HG03457 (cell line): ENCODE results near the gene YEATS2.

Experiments
- ATAC-seq: cut with Tn5 transposase; IDR thresholded peaks from one replicate; pipeline ENCODE4 v1.9.1; 2021; ENCODE audit warnings: moderate number of reproducible peaks; ENCODE audit not compliant: unreplicated experiment

Gene YEATS2

DNA sequence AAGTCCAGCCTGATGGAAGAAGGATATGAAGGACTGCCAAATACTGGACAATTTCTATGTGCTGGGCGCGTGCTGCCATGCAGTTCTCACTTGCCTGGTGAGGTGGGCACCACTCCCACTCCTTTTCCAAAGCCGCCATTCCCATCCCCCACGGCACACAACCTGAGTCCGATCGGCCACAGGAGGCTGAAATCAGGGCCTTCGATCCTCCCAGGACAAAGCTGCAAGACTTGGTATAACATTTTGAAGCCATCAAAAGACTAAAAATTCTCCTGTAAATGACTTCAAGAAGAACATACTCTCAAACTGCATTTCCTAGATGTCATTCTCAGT lies 130.9 kb downstream of the YEATS2 start:
- ATAC-seq, result no peak

DNA sequence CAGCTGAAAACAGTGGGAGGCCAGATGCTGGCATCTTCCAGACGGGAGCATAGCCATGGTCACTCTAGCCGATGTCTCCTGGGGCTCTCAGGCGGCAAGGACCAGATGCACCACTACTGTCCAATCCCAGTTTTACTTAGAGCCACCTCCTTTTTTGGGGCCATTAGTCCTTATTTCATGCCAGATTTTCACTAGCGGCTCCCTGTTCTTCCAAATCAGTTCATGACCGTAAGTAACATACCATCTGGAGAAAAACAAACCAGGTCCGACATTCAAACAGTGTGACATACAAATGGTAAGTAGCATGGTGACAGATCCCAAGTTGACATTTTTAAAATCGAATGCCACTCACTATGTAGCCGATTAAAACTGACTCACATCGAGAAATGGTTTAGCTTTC lies 131.9 kb downstream of the YEATS2 start:
- ATAC-seq, result no peak

DNA sequence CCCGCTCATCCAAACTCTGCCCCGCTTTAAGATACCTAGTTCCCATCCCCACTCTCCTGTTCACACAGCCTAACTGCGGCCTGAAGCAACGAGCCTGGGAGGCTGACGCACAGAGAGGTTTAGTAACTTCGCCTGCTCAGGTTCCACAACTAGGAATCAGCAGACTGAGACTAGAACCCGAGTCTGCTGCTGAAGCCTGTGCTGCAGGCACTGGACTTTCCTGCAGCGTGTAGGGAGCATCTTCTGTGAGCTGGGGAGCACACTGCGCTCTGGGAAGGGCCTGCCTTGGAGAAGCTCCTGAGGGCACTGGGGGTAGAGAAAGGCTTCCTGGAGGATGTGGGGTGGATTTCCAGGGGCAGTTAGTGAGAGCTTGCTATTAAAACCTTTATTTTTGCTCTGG lies 132.6 kb downstream of the YEATS2 start:
- ATAC-seq, result no peak

DNA sequence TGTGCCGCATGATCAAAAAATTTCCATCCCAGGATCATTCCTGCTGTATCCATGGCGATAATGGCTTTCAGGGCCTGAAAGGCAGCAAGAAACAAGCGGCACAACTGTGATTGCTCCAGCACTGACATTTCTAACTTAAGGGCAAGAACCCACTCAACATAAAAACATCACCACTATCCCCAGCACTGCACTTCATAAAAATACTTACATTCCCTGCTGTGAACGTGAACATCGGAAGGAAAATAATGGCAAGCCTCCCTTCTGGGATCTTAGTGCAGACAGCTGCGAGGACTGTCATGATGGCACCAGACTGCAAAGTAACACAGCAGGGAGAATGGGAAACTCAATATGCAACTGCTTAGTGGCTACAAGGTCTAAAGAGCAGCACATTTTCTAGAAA lies 135.9 kb downstream of the YEATS2 start:
- ATAC-seq, result no peak

DNA sequence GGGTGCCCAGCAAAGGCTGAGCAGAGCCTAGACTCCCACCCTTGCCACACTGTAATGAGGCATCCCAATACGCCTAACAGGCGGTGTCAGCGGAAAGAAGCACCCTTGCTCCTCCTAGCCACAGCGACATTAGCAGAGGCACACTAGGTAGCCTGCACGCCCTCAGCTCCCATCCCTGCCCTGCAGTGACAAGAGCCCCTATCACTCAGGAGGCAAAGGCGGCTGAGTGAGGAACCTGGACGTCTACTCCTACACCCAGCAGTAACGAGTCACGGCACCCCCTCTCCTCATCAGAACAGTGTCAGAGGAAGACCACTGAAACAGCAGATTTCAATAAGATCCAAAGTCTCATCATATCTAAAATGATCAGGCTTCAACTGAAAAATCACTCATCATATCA lies 139.8 kb downstream of the YEATS2 start:
- no peak for ATAC-seq

DNA sequence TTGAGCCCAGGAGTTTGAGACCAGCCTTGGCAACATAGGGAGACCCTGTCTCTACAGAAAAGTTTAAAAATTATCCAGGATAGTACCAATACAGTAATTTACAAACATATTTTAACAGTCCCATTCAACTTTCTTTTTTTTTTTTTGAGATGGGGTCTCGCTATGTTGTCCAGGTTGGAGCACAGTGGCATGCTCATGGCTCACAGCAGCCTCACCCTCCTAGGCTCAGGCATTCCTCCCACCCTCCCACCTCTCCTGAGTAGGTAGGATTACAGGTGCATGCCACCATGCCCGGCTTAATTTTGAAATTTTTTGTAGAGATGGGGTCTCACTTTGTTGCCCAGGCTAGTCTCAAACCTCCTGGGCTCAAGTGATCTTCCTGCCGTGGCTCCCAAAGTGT lies 140.3 kb downstream of the YEATS2 start:
- no peak for ATAC-seq

DNA sequence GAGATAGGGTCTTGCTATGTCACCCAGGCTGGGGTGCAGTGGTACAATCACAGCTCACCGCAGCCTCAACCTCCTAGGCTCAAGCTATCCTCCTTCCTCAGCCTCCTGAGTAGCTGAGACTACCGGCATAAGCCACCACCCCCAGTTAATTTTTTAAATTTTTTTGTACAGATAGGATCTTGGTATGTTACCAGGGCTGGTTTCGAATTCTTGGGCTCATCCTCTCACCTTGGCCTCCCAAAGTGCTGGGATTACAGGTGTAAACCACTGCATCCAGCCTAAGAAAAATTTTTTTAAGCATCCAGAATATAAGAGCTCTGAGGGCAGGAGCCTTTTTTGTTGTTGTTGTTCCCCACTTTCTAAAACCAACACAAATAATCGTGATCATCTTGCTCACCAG lies 142.2 kb downstream of the YEATS2 start:
- ATAC-seq, result no peak

DNA sequence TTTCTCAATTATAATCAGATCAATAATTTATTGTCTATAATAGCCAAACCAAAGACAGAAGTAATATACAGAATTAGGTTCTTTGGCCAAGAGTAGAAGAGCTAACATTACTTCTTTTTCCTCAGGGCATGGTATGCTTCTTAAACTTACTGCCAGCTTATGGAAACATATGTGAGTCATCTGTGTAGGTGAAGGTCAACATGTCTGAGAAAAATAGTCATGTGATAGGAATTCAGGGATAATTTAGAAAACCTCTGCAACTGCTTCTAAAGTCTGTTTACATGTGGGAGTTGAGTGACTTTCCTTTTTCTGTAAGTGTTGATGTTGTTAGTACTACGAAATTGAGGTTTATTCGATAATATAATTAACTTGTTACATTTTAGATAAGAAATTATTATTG lies 147.0 kb downstream of the YEATS2 start:
- no peak for ATAC-seq

DNA sequence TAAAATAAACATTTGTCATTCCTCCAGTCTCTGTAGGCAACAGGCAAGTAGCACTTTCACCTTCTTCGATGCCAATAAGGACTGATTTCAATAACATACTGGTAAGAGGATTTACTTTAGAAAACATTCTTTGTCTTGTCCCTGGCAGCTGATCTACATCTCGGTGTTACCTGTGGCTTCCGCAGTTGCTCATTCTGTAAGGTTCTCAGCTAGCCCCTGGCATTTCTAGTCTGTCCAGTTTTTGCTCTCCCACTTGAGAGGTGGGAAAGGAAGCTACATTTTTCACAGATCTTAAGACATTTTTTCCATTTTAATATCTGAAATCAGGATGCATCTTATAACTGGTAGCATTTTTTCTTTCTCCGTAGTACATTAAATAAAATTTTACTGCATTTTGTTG lies 147.5 kb downstream of the YEATS2 start:
- no peak for ATAC-seq

DNA sequence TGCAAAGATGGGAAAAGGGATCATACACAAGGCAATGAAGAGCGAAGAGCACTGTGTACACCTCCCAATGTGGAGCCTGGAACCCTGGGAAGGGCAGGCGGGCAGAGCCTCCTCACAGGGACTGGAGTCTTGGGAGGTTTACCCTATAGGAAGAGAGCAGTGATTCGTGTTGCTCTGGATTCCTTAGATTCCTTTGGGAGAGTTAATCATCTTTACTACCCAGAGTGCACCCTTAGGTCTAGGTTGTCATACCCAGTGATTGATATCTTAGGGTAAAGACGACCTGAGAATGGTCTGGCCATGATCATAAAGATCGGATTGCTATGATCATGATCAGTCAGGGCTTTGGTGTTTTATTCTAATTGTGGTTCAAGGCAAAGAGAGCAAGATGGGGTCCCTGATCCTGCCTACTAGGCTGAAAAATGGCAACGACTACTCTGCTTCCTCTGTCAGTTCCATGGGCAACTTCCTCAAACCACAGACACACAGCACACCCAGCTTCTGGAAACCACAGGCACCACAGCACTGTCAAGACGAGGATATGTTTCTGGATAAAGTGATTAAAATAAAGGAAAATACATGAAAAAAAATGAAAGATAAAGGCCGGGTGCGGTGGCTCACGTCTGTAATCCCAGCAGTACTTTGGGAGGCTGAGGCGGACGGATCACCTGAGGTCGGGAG lies 148.2 kb downstream of the YEATS2 start:
- ATAC-seq, result no peak

DNA sequence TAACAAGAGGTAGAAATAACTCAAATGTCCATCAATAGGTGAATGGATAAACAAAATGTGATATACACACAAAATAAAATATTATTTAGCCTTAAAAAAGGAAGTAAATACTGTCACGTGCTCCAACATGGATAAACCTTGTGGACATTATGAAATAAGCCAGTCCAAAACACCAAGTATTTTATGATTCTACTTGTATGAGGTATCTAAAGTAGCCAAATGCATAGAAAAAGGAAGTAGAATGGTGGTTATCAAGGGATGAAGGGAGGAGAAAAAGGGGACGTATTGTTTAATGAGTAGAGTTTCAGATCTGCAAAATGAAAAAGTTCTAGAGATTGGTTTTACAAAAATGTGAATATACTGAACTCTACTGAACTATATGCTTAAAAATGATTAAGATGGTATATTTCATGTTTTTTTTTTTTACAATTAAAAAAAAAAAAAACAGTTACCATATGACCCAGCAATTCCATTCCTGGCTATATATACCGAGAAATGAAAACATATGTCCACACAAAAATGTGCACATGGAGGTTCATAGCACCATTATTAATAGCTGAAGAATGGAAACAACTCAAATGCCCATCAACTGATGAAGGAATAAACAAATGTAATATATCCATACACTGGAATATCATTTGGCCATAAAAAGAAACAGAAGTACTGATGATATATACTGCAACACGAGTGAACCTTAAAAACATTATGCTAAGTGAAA lies 156.9 kb downstream of the YEATS2 start:
- ATAC-seq, result no peak

DNA sequence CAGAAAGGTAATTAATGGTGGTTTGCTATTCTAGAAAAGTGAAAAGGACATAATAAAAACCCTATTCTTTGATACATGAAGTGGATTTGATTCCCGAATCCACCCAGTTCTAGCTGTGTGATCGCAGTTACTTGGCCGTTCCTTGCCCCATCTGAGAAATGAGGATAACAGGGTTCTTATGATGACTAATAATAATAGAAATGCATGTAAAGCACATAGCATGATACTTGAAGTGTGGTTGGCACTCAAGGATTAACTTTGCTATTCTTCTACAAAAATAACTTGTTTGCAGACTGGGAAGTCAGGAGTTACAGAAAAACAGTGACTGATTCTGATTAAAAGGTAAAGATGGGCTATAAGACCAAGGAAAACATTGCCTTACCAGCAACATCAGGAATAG lies 160.3 kb downstream of the YEATS2 start:
- ATAC-seq, result no peak
